Esophagus muscularis mucosa (tissue), 3 donors: ENCODE results near the gene PAQR7.

Experiments
- POLR2A ChIP-seq: fragments of 450-650 bp; IDR thresholded peaks from one replicate; pipeline ENCODE4 v1.6.1; 2017; ENCODE audit warnings: antibody characterized with exemption, moderate library complexity, mild to moderate bottlenecking, low read depth
- POLR2AphosphoS5 ChIP-seq, 2 donors: sonication (generic); formaldehyde crosslinking; IDR thresholded peaks; one replicate each; pipeline ENCODE4 v1.6.1; 2017; ENCODE audit warnings: antibody characterized with exemption in 2 of 2
- TF ChIP-seq, protein P1 (sequence below), 3 experiments: fragments of 200-600 bp in 2 of 3; fragments of 450-650 bp in 1 of 3; sonication (generic) in 2 of 3; IDR thresholded peaks; one replicate each; pipeline ENCODE4 v1.5.1; 2017 to 2019; ENCODE audit warnings: antibody characterized with exemption in 3 of 3, mild to moderate bottlenecking in 2 of 3, moderate library complexity in 1 of 3

DNA sequence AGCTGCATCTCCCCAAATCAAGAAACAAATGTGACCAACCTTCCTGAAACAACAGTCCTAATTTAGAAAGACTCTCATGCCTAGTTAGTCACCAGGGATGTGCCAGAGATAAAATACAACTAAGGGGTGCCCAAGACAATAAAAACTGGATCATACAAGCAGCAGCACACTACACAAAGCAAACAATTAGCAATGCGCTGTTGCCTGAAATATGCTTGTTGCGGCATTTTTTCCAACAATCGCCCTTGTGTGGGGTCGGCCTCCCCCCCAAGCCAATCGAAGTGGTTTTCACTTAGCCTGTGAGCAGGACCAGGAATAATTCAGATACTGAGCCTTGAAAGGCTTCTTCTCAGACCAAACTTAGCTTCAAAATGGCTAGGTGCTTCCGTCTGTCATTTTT is 32.1 kb upstream of the PAQR7 start:
- TF ChIP-seq, protein P1, sequence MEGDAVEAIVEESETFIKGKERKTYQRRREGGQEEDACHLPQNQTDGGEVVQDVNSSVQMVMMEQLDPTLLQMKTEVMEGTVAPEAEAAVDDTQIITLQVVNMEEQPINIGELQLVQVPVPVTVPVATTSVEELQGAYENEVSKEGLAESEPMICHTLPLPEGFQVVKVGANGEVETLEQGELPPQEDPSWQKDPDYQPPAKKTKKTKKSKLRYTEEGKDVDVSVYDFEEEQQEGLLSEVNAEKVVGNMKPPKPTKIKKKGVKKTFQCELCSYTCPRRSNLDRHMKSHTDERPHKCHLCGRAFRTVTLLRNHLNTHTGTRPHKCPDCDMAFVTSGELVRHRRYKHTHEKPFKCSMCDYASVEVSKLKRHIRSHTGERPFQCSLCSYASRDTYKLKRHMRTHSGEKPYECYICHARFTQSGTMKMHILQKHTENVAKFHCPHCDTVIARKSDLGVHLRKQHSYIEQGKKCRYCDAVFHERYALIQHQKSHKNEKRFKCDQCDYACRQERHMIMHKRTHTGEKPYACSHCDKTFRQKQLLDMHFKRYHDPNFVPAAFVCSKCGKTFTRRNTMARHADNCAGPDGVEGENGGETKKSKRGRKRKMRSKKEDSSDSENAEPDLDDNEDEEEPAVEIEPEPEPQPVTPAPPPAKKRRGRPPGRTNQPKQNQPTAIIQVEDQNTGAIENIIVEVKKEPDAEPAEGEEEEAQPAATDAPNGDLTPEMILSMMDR (IDR thresholded peaks at IDR 0.05), result no peak
- TF ChIP-seq POLR2AphosphoS5 (IDR thresholded peaks at IDR 0.05) (no peak), POLR2A (no peak)
